ENCODE measurements around the gene FLRT1. TPM values are rescaled to one million over a fixed set of nuclear protein-coding genes. Genes with fewer than 3 reads are reported as not detected.

Gene FLRT1
- polyA plus RNA-seq, 2 of the 4 experiments (the other 2 are of a cell fraction) = 0.10 to 0.31 TPM

DNA sequence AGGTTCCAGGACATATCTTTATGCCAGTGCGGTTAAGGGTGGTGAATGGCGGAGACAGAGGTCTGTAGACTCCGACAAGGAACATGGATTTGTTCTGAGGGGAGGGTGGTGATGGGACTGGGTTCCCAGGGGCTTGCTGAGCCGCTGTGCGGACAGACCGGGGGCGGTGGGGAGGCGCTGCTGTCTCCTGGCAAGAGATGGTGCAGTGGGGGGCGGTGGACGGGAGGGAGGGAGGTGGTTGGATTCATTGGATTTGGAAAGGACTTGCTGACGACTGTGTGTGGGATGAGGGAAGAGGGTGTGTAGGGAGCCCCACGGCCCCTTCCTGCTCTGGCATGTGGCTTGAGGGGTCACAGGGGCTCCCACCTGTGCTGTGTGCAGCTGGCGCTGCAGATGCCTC lies 43.2 kb downstream of the FLRT1 start:
- ChIA-PET CTCF (interaction anchor here (1.1 kb wide), 1 partner anchor 67 kb away, joined by 3 read pairs; no protein-coding TSS in a partner anchor), POLR2A (no interaction called here)
- Histone ChIP-seq H3K4me2 (no peak overlapping the region), H3K27ac (no peak overlapping the region), H3K9me3 (no peaks in the 10 kb centered on the region), H3K4me1 (peaks cover 2% of the 10 kb centered on the region; the same call in 1 of the 3 replicates), H3K4me3 (no peak overlapping the region)
- FAIRE-seq = no peak
- TF ChIP-seq EP300 (IDR thresholded peaks at IDR 0.05) (no peak), RCOR1 (IDR thresholded peaks at IDR 0.05; ENCODE audit: low read depth, low read length) (no peak), EHMT2 (IDR thresholded peaks at IDR 0.05; ENCODE audit: low read depth) (no peak), HEYL (CRISPR knock-in tag; IDR thresholded peaks at IDR 0.05) (no peak), PHF8 (IDR thresholded peaks at IDR 0.05; ENCODE audit: borderline replicate concordance, low read depth) (no peak), PBX3 (IDR thresholded peaks at IDR 0.05) (no peak), HOXB13 (CRISPR knock-in tag; IDR thresholded peaks at IDR 0.05; ENCODE audit: low read depth) (no peak), SREBF2 (IDR thresholded peaks at IDR 0.05) (no peak), SMC3 (IDR thresholded peaks at IDR 0.05) (no peak), ZNF302 (CRISPR knock-in tag; IDR thresholded peaks at IDR 0.05) (no peak), JUNB (IDR thresholded peaks at IDR 0.05) (no peak), TFCP2L1 (CRISPR knock-in tag; IDR thresholded peaks at IDR 0.05) (no peak), MAFK (IDR thresholded peaks at IDR 0.05; ENCODE audit: partially characterized antibody) (no peak)
- TF ChIP-seq, protein P1, sequence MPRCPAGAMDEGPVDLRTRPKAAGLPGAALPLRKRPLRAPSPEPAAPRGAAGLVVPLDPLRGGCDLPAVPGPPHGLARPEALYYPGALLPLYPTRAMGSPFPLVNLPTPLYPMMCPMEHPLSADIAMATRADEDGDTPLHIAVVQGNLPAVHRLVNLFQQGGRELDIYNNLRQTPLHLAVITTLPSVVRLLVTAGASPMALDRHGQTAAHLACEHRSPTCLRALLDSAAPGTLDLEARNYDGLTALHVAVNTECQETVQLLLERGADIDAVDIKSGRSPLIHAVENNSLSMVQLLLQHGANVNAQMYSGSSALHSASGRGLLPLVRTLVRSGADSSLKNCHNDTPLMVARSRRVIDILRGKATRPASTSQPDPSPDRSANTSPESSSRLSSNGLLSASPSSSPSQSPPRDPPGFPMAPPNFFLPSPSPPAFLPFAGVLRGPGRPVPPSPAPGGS (IDR thresholded peaks at IDR 0.05) = no peak
- TF ChIP-seq, protein P2, sequence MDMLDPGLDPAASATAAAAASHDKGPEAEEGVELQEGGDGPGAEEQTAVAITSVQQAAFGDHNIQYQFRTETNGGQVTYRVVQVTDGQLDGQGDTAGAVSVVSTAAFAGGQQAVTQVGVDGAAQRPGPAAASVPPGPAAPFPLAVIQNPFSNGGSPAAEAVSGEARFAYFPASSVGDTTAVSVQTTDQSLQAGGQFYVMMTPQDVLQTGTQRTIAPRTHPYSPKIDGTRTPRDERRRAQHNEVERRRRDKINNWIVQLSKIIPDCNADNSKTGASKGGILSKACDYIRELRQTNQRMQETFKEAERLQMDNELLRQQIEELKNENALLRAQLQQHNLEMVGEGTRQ (IDR thresholded peaks at IDR 0.05) = no peak
- DNase-seq (ENCODE audit: low read depth in 1 of 2, low spot score in 1 of 2) = no peak
- ATAC-seq = no peak
- 81% methylated on average over 10 of the region's 13 CpGs for WGBS (ENCODE audit: missing lambda C conversion rate)

GRCh38 chr11:64080390-64080789 lies 44.7 kb downstream of the FLRT1 start:
- Histone ChIP-seq H3K9me3 (no peaks in the 10 kb centered on the region), H3K4me2 (no peak overlapping the region), H3K4me1 (peaks cover 17% of the 10 kb centered on the region), H3K27ac (no peak overlapping the region), H3K4me3 (no peak overlapping the region)
- WGBS (ENCODE audit: missing lambda C conversion rate) = 75% methylated on average over 10 of the region's 10 CpGs
- ATAC-seq (no peak), DNase-seq (ENCODE audit: low read depth in 1 of 2, low spot score in 1 of 2) (no peak), FAIRE-seq (no peak)
- CTCF ChIA-PET = interaction anchor here (1.4 kb wide), 1 partner anchor 69 kb away, joined by 4 read pairs; no protein-coding TSS in a partner anchor
- TF ChIP-seq, protein P3, sequence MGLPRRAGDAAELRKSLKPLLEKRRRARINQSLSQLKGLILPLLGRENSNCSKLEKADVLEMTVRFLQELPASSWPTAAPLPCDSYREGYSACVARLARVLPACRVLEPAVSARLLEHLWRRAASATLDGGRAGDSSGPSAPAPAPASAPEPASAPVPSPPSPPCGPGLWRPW (IDR thresholded peaks at IDR 0.05) = no peak
- no peak for TF ChIP-seq E2F6 (IDR thresholded peaks at IDR 0.05; ENCODE audit: borderline replicate concordance, low read depth)
- no peak for TF ChIP-seq RCOR1 (IDR thresholded peaks at IDR 0.05; ENCODE audit: low read depth, low read length)
- no peak for TF ChIP-seq RAD21 (conservative IDR thresholded peaks at IDR 0.05 in 1 of 2, IDR thresholded peaks at IDR 0.05 in 1 of 2)
- TF ChIP-seq, protein P4, sequence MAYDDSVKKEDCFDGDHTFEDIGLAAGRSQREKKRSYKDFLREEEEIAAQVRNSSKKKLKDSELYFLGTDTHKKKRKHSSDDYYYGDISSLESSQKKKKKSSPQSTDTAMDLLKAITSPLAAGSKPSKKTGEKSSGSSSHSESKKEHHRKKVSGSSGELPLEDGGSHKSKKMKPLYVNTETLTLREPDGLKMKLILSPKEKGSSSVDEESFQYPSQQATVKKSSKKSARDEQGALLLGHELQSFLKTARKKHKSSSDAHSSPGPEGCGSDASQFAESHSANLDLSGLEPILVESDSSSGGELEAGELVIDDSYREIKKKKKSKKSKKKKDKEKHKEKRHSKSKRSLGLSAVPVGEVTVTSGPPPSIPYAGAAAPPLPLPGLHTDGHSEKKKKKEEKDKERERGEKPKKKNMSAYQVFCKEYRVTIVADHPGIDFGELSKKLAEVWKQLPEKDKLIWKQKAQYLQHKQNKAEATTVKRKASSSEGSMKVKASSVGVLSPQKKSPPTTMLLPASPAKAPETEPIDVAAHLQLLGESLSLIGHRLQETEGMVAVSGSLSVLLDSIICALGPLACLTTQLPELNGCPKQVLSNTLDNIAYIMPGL (CRISPR knock-in tag; IDR thresholded peaks at IDR 0.05; ENCODE audit: borderline replicate concordance) = no peak
- no peak for TF ChIP-seq FOSB (CRISPR knock-in tag; IDR thresholded peaks at IDR 0.05)
- POLR2A ChIA-PET = no interaction called here

Data from A549 (cell line).